T-helper 1 cell treated with Interleukin-12 subunit alpha and Interleukin-12 subunit beta and Interleukin-4 antibody, amounts not matched to agents 30 ng/mL and 1 ng/mL, for 36 hours (primary cell): Measurements from ENCODE around the gene CDKAL1. TPM values are rescaled to one million over a fixed set of nuclear protein-coding genes. Genes with fewer than 3 reads are reported as not detected.
"Not testable (repeated sequence)": the region's sequence is repeated elsewhere in the genome, so short reads cannot be mapped to it uniquely, and the experiment has no call there.

Experiments used
- intact Hi-C: fragments of 100-400 bp; cut with micrococcal nuclease; formaldehyde crosslinking; loops from one replicate; pipeline ENCODE4 v1.15.1; 2024
- total RNA-seq: library from RNA; stranded (reverse); gene quantifications from 2 replicates; pipeline ENCODE4 v1.2.3, GENCODE V29; 2022

CDKAL1 gene
- 30.6 and 31.4 TPM in 2 replicates for total RNA-seq

GRCh38 chr6:20534295-20535262 lies at the start of gene CDKAL1:
Gene CDKAL1, plus strand, starts transcription at chr6:20534457. Its CDS starts 11,894 bp downstream, at chr6:20546351.
- intact Hi-C loops = loop anchor here (1.0 to 2.0 kb wide), 7 partner anchors 9 to 1055 kb away; partner anchors contain the start of genes E2F3 and MBOAT1

- intact Hi-C loops = no loop called here
These were observed 47.6 kb upstream of the CDKAL1 start for GRCh38 chr6:20486641-20487040.

- intact Hi-C loops = no loop called here
These were observed 46.4 kb upstream of the CDKAL1 start for GRCh38 chr6:20487669-20488375.

GRCh38 chr6:20490591-20490990 lies 43.7 kb upstream of the CDKAL1 start:
- intact Hi-C loops = no loop called here

GRCh38 chr6:20492099-20492498 lies 42.2 kb upstream of the CDKAL1 start:
- intact Hi-C loops = no loop called here

- intact Hi-C loops = no loop called here
These were observed 36.8 kb upstream of the CDKAL1 start for GRCh38 chr6:20497216-20498040.

- intact Hi-C loops = no loop called here
These were observed 36.2 kb upstream of the CDKAL1 start for GRCh38 chr6:20498041-20498385.

- intact Hi-C loops = no loop called here
These were observed 25.0 kb upstream of the CDKAL1 start for GRCh38 chr6:20509212-20509611.

GRCh38 chr6:20511852-20512251 lies 22.4 kb upstream of the CDKAL1 start:
- intact Hi-C loops = no loop called here

GRCh38 chr6:20525208-20525607 lies 9.0 kb upstream of the CDKAL1 start:
- intact Hi-C loops = not testable (repeated sequence)

GRCh38 chr6:20529086-20529448 lies 5.2 kb upstream of the CDKAL1 start:
- intact Hi-C loops = loop anchor here (1.0 kb wide), 3 partner anchors 164 to 238 kb away; no protein-coding TSS in a partner anchor

- intact Hi-C loops = no loop called here
These were observed 1.4 kb upstream of the CDKAL1 start for GRCh38 chr6:20532881-20533280.

GRCh38 chr6:20533746-20534294 lies 437 bp upstream of the CDKAL1 start:
- intact Hi-C loops = loop anchor here (1.0 to 2.0 kb wide), 7 partner anchors 9 to 1055 kb away; partner anchors contain the start of genes E2F3 and MBOAT1

GRCh38 chr6:20538131-20538662 lies 3.9 kb downstream of the CDKAL1 start:
- intact Hi-C loops = no loop called here

- intact Hi-C loops = no loop called here
These were observed 4.7 kb downstream of the CDKAL1 start for GRCh38 chr6:20538907-20539306.

GRCh38 chr6:20539387-20539786 lies 5.1 kb downstream of the CDKAL1 start:
- intact Hi-C loops = no loop called here

- intact Hi-C loops = no loop called here
These were observed 6.4 kb downstream of the CDKAL1 start for GRCh38 chr6:20540683-20541082.

- intact Hi-C loops = no loop called here
These were observed 7.1 kb downstream of the CDKAL1 start for GRCh38 chr6:20541382-20541781.

- intact Hi-C loops = loop anchor here (1.0 to 2.0 kb wide), 4 partner anchors 9 to 1334 kb away; partner anchors contain the start of gene CDKAL1
These were observed 8.8 kb downstream of the CDKAL1 start for GRCh38 chr6:20542927-20543602.

GRCh38 chr6:20548264-20548663 lies 14.0 kb downstream of the CDKAL1 start:
- intact Hi-C loops = no loop called here
